GM21576 (cell line): Measurements from ENCODE around the gene CHRNA9.

ENCODE experiments used
- ATAC-seq: cut with Tn5 transposase; IDR thresholded peaks from one replicate; pipeline ENCODE4 v1.9.1; 2021; ENCODE audit warnings: mild to moderate bottlenecking, moderate library complexity; ENCODE audit not compliant: unreplicated experiment

Gene CHRNA9

DNA sequence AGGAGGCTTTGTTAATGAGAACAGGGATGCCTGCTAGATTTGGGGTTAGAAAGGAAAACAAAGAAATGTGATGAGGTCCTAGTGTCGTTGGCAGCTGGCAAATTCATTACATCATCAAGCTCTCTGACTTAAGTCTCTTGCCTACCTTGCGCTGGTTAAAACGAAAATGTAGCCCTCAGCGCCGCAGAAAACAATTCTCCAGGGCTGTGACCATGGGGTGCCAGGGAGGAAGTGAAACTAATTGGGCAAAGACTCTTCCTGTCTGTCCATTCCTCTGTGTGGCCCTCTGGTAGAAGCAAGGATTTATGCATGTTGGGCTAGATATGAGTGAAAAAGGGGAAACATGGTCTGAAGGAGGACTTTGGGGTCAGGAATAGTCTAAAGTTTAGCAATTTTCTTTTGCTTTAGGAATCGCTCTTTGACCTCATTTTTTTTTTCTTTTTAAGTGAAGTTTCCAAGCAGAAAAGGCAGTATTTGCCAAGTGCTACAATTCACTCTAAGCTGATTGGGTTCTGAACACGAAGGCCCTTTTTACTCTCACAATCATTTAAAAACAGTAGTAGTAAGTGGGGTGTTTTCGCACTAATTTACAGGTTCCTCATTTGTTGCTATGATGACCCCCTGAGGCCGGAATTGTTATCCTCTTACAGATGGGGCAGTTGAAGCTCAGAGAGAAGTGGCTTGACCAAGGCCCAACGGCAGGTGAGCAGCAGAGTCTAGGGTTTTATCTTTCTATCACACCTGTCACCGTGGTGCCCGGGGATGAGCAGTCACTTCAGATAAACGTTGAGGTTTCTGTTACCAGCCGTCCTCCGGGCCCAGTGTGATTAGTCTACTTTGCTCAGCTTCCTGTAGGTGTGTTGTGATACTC, 27.3 kb upstream of the CHRNA9 start:
- ATAC-seq: peak; percentile 21

DNA sequence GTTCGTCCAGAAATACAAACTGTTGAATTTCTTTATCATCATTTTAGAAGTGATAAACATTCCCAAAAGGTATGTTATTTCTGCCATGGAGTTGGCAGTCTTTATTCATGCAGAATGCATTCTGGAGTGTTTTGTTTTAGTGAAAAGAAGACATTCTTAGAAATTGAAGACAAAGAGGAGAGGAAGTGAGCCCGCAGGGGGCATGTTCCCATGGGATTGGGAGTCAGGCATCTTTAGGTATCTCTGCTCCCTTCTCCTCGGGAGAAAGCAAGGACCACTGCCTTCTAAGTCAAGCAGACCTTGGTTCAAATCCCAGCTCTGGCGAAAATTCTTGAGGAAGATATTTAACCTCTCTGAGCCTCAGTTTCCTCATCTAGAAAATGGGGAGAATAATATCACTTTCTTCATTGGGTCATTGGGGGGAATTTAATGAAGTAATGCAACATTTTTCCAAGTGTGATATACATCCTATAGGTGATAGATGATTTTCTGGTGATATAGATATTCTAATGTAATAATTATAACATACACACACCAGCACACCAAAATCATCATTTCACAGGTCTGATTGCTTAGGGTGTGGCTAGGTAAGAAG, 26.5 kb upstream of the CHRNA9 start:
- no peak for ATAC-seq

DNA sequence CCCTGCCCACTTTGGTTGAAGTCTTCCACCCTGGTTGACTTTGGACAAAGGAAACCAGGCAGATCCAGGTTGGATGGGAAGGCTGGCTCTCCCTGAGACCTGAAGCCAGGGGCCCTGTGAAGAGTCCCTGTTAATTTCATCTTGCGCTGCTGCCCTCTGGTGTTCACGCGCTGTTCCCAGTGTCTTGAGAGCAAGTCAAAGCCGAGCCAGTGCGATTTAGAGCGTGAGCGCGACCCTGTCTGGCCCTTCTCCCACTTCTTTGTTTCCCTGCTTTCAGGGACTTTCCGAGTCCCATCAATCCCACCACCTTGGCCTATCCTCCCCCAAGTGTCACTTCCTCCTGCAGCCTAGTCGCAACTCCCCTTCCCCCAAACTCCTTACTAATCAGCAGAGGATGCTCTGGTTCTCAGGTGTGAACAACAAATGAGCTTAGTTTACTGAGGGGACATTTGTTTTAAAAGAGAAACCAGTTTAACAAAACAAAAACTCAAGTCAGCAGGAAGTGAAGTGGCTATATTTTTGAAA, 25.8 kb upstream of the CHRNA9 start:
- ATAC-seq: no peak

DNA sequence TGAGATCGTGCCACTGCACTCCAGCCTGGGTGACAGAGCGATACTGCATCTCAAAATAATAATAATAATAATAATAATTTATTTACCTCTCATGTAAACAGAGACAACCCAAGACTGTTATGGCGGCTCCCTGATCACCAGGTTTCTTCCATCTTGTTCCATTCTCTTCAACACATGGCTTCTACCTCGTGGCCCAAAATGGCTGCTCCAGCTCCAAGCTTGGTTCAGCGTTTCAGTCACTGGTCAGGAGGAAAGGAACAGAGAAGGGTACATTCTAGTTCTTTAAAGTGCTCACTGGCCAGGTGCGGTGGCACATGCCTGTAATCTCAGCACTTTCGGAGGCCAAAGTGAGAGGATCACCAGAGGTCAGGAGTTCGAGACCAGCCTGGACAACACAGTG, 24.9 kb upstream of the CHRNA9 start:
- no peak for ATAC-seq

DNA sequence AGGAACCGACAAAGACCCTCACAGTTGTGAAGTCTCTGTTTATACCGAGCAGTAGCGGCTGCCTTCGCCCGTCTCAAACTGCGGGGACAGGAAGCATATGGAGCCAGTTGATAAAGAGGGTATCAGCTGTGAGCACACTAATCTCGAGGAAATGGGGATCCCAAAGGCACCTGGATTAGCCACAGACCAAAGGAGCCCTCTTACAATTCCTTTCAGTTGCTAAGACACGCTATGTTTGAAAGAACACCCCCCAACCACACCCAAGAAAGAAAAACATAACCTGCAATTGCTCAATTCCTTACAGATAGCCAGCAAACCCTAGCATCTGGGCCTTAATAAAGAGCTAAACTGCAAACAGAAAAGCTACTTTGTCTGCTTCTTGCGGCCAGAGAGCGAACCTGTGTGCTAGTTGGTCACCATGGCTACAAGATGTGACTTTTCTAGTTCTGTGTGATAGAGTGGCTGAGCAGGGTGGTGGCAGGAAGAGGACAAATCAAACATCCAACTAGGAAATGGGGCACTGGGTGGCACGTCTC, 23.3 kb upstream of the CHRNA9 start:
- ATAC-seq: no peak

DNA sequence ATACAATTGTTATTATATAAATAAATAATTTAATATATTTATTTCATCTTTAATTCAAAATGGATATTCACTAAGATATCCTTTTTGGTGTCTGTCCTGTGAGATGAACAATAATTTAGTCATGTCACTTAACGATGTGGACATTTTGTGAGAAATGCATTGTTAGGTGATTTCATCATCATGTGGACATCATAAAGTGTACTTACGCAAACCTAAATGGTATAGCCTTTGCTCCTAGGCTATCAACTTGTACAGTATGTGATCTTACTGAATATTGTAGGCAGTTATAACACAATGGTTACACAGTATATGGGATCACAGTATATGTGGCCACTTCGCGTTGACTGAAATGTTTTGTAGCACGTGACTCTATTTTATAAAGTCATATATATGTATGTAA, 20.2 kb upstream of the CHRNA9 start:
- no peak for ATAC-seq

DNA sequence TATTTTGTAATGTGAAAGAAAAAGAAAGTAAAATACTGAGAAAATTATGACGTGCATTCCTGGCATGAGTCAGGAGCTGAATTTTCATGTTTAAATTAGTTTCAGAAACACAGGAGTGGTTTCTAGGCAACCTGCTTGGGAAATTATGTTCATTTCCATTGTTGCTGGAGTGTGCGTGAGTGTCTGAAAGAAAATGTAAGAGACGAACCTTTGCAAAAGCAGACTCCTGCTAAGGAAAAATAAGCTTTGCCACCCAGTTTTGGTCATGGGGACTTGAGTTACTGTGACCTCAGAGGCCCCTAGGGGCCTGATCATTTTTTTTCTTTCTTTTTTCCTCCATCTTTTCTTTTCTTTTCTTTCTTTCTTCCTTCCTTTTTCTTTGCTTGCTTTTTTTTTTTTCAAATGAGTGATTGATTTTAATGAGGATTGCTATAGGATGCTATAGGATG, 18.8 kb upstream of the CHRNA9 start:
- ATAC-seq: peak; percentile 41

DNA sequence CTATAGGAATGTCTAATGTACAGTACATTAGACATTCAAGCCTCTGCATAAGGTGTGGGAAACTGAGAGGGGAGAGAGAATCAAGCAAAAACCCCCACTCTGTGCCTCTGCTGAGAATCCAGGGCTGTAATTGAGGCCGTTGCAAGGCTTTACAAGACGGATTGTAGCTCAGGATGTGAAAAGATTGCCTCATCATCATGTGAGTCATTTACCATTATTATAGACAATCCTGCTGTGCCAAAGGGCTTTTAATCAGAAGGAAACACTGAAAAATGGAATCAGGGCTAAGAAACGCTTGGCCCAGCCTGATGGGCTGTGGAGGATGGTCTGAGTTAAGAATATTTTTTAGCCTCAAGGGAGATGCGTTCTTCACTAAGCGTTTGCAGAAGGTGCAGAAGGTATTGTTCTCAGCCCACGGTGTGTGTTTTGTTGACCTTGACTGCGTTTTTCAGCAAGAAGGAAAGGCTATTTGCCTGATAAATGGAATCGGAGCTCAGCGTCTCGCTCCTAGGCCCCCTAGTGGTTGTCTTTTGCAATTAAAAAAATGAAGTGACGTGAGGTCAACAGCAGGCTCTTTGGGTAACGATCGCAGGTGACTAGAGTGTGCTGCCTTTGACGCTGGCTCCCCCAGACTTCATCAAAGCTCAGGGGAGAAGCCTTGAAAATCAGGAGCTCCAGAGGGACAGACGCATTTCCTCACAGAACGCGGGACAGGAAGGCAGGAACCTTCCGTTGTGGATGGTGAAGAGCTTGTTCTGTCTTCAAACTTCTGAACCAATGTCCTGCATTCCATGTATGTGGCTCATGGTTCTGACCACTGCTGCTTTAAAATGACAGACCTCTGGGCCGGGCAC, 18.1 kb upstream of the CHRNA9 start:
- peak; percentile 48 for ATAC-seq

DNA sequence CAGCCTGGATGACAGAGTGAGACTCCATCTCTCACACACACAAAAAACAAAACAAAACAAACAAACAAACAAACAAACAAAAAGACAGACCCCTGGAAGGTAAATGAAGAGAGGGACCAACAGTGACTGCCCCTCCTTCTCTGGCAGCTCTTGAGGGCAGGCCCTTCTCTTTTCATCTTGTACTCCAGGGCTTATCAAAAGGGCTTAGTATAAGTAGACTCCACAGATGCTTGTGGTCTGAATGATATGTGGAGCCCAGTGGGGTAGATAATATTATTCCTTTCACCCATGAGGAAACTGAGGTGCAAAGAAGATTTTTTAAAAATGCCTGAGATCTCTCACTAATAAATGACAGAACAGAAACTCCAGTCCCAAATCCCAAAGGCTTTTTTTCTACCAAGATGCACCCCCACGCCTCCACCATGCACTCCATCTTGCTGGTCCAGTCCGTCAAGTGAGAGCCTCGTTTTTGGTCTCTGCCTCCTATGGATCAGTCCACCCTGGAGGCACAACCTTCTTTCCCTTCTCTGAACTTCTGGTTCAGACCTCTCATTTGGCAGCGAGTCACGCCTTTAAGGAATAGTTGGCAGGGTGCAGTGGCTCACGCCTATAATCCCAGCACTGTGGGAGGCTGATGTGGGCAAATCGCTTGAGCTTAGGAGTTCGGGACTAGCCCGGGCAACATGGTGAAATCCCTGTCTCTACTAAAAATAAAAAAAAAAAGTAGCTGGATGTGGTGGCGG, 17.0 kb upstream of the CHRNA9 start:
- ATAC-seq: no peak

DNA sequence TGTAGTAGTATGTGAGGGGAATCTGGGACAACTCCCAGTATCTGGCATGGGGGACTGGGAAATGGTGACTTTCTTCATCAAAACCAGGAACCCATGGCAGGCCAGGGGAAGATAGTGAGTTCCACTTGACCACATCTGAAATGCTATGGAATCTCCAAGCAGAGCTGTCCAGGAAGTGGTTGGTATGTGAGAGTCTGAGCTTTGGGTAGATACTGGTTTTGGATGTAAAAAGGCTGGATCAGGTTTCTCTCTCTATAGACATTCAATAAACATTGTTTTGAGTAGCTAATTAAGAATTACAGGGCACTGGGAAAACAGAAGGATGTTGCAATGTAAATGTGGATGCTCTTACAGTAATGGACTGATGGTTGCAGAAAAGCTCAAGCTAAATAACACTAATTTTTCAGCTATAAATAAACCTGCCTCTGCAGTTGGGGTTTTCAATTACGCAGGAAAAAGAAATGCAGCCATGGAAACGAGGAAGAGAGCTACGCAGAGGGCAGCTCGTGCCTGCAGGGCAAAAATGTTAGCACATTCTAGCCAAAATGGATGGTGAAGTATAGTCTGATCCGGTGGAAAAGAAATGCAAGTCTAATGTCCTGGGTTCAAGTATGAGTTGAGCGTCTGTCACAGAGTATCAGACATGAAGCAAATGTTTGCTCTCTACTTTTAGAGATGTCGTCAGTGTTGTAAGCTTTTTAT, 13.4 kb upstream of the CHRNA9 start:
- no peak for ATAC-seq

DNA sequence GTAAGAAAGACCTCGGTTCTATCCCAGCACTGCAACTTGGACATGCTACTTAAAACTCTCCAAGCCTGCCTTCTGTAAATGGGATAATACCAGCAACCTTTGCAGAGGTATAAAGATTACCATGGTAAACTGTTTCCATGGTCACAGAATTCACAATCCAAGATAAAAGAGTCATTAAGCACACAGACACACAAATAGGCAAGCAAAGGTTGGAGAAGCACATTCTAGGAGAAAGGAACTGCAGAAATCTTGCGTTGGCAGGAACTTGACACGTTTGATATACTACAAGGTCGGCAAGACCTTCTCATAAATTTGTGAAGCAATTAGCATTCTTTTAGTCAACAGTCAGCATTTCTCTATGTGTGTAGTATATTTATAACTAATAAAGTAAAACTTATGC, 12.3 kb upstream of the CHRNA9 start:
- no peak for ATAC-seq

DNA sequence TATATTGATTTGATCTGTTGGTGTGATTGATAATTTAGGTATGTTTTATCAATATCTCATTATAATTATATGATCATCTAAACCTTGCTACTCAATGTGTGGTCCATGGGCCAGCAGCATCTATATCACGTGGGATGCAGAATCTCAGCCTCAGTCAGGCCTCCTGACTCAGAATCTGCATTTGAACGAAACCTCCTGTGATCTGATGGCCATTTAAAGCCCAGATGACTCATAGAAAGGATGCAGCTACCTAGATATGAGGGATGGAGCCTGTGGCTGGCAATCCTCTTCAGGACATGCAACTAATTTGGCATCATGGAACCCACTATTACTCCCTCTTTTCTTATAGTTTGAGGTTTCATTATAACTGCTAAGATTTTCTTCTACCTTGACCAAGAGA, 11.3 kb upstream of the CHRNA9 start:
- ATAC-seq: no peak

DNA sequence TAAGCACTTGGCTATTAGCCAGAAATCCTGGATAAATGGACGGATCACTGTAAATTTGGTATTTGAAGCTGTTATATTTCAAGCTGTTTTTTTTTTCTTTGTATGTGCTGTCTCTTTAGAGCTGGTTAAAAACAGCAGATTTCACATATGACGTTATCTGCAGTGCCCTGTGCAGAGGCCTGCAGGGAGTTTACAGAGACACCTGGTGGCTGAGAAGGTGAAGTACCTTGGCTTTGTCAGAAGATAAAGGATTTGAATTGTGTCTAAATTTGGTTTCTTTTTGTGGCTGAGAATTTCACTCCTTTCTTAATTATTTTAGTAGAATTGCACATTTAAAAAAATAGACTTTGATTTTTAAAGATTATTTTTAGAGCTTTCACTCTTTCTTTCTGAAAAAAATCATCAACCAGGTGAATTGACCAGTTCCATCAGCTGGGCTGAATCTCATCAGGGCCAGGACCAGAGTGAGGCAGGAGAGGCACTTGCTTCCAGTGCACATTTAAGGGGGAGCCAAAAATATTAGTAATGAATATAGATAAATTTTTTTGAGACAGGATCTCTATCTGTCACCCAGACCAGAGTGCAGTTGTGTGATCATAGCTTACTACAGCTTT, 9.6 kb upstream of the CHRNA9 start:
- peak; percentile 88 for ATAC-seq

DNA sequence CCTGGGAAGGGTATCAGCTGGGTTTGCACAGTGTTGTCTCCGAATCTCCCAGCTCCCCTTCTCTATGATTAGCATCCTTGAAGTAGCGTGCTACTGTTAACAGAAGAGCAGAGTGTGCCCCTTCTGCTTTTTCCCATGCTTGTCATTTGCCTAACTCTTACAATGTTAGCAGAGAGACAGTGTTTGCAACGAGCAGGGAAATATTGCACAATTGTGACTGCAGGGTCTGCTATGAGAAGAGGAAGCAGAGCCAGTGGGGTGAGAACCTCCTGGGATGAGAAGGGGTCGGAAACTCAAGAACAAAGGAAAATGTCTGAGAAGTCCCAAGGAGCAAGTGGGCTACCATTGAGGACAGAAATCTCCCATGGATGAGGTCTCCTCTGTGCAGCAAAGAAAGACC, 7.8 kb upstream of the CHRNA9 start:
- no peak for ATAC-seq

DNA sequence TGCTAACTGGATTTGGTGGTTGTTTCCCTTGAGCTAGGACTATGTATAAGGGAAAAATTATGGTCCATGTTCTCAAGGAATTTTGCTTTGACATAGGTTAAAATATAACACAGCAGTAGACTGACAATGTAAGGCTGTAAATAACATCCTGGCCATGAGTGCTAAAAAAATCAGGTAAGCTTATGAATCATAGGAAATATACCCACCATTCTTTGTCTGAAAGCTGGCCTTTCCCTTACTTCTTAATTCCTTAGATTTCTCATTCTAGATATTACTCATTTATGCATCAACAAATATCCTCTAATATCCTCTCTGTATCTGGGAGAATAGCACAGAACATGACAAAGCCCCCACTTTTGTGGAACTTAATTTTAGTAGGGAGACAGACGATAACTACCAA, 6.8 kb upstream of the CHRNA9 start:
- no peak for ATAC-seq

DNA sequence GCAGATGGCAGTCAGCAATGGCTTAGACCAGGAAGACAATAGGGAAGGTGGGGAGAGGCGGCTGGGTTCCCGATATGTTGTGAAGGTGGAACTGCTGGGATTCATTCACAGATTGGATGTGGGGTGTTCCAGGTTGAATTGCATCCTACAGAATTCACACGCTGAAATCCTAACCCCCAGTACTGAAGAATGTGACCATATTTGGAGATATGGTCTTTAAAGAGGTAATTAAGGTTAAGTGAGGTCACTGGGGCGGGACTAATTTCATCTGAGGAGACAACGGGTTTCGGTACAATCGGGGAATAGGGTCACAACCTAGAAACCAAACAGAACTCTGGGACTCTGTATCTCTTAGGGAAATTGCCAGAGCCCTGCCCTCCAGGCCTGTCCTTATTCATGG, 5.3 kb upstream of the CHRNA9 start:
- ATAC-seq: no peak

DNA sequence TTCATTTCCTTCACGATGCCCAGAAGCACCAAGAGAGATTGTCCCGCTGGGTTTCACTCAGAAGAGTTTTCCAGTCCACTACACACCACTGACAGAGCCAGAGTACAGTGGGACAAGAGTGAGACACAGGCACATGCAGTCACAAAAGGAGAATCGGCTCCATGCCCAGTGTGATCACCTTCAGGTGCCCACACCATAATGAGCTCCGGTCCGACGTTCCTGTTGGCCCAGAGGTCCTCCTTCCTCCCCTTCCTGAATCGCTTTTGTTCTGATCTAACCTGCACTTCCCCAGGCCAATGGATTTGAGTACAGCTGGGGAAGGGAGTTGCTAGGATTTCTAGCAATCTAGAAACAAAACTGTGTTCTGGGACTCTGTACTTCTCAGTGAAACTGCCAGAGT, 4.6 kb upstream of the CHRNA9 start:
- ATAC-seq: no peak

DNA sequence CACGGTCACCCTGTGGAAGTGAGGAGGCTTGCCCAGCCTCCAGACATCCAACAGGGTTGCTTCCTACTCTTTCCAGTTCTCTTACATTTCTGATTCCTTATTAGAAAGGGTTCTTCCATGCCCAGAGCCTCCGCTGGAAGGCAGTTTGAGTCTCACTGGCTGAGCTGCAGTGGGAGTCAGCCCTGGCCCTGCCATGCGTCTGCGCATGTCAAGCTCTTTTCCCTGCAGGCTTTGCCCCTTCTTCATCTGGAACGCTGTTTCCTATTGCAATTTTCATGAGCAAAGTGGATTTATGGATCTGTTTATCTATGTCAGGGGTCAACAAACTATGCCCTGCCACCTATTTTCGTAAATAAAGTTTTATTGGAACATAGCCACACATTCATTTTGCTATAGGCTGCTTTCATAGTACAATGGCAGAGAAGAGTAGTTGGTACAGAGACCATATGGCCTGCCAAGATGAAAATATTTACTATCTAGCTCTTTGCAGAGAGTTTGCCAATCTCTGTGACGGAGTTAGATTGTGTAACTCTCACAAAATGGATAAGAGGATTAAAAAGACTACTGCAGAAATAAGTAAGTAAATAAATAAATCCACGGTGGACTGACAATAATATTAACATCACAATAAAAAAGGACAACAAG, 3.9 kb upstream of the CHRNA9 start:
- ATAC-seq: no peak

DNA sequence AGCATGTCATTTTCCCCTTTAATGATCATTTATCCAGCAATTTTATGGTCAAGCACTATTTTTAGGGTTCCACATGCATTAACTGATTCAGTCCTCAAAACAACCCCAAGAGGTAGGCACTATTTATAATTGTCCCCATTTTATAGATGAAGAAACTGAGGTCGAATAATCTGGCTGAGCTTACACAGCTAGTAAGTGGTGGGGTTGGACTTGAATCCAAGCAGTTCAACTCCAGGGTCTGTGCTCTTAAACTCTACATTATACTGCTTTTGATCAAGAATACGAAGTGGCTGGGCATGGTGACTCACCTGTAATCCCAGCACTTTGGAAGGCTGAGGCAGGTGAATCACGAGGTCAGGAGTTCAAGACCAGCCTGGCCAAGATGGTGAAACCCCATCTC, 3.2 kb upstream of the CHRNA9 start:
- no peak for ATAC-seq
